ENCODE measurements around the gene UBTD1.

- no peak for TF ChIP-seq CTCF (IDR thresholded peaks at IDR 0.05)
- no peak for TF ChIP-seq ZFX (IDR thresholded peaks at IDR 0.05; ENCODE audit: borderline replicate concordance)
These were observed 1.5 kb downstream of the UBTD1 start for GRCh38 chr10:97500297-97500575.

Measured in 22Rv1 (cell line).